Ovary (tissue), 3 donors: ENCODE results near the gene SPG21.

Source experiments
- CTCF ChIP-seq, 3 donors: fragments of 450-650 bp in 2 of 3; fragments of 200-600 bp in 1 of 3; IDR thresholded peaks; one replicate each; pipeline versions ENCODE4 v1.5.1 to v1.8.0; 2016 to 2022; ENCODE audit warnings: antibody characterized with exemption in 3 of 3, mild to moderate bottlenecking in 1 of 3
- EP300 ChIP-seq: sonication (generic); formaldehyde crosslinking; IDR thresholded peaks from one replicate; pipeline ENCODE4 v1.6.1; 2017; ENCODE audit warnings: antibody characterized with exemption
- POLR2A ChIP-seq: fragments of 450-650 bp; IDR thresholded peaks from one replicate; pipeline ENCODE4 v1.6.1; 2017; ENCODE audit warnings: antibody characterized with exemption, mild to moderate bottlenecking, moderate library complexity
- donor health status: DM: no; HTN: no; CAD: no.

DNA sequence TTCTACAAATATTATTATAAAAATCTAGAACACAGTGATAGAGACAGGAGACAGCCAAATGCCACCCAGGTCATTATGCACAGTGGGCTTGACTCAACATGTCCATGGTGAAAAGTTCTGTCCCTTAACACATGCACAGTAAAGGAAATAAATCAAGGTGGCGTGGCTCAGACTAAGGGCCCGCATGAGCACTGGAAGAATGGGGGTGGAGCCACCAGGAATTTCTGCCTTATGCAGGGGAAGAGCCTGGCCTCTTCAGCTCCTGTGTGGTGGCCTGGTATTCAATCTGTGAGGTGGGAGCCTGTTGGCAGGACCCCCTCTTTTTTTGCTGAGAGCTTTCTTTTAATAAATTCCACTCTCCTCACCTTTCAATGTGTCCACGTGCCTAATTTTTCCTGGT lies 17.2 kb upstream of the SPG21 start:
- TF ChIP-seq EP300 (no peak), CTCF (IDR thresholded peaks at IDR 0.05) (no peak), POLR2A (no peak)
